CD14-positive monocyte (primary cell): Measurements from ENCODE around the gene NUFIP2. TPM values are rescaled to one million over a fixed set of nuclear protein-coding genes. Genes with fewer than 3 reads are reported as not detected.

Source experiments
- DNase-seq, 3 donors: peaks; one replicate each; pipeline ENCODE4 v3.0.0-alpha.2; 2011 to 2022
- H2AFZ ChIP-seq: 2 replicates; pipeline ENCODE4 v1.6.0; 2012; ENCODE audit warnings: mild to moderate bottlenecking, low read depth, low read length, inconsistent platforms; ENCODE audit not compliant: insufficient read depth, poor library complexity, severe bottlenecking
- H3K27ac ChIP-seq, 2 donors: 1 replicate in 1 of 2; 2 replicates in 1 of 2; pipeline ENCODE4 v1.5.1; 2012 to 2013; ENCODE audit warnings: low read length in 2 of 2, control low read depth in 1 of 2, inconsistent platforms in 1 of 2, low read depth in 1 of 2, mild to moderate bottlenecking in 1 of 2
- H3K27me3 ChIP-seq, 2 donors: one replicate each; pipeline versions ENCODE4 v1.6.0 to v1.6.1; 2011 to 2013; ENCODE audit warnings: low read length in 2 of 2; ENCODE audit not compliant: control insufficient read depth in 2 of 2, insufficient read depth in 2 of 2
- H3K36me3 ChIP-seq, 2 donors: replicated peaks in 1 of 2; 1 replicate in 1 of 2; 2 replicates in 1 of 2; pipeline versions ENCODE4 v1.5.1 to v1.6.1; 2012 to 2013; ENCODE audit warnings: low read length in 2 of 2, control low read depth in 1 of 2, inconsistent platforms in 1 of 2, mild to moderate bottlenecking in 1 of 2; ENCODE audit not compliant: insufficient read depth in 2 of 2, control insufficient read depth in 1 of 2
- H3K4me1 ChIP-seq, 2 donors: 1 replicate in 1 of 2; 2 replicates in 1 of 2; pipeline versions ENCODE4 v1.5.1 to v1.6.1; 2012 to 2013; ENCODE audit warnings: low read length in 2 of 2, control low read depth in 1 of 2, inconsistent platforms in 1 of 2, mild to moderate bottlenecking in 1 of 2, moderate library complexity in 1 of 2; ENCODE audit not compliant: insufficient read depth in 2 of 2, control insufficient read depth in 1 of 2
- H3K4me2 ChIP-seq: replicated peaks from 2 replicates; pipeline ENCODE3; 2012; ENCODE audit warnings: low read length, moderate library complexity, mild to moderate bottlenecking; ENCODE audit not compliant: poor library complexity, severe bottlenecking; ENCODE audit errors: extremely low read depth
- H3K4me3 ChIP-seq, 3 experiments: fragments of 200-600 bp in 1 of 3; sonication (generic) in 1 of 3; replicated peaks in 1 of 3; 1 replicate in 2 of 3; 2 replicates in 1 of 3; pipeline ENCODE4 v1.5.1; 2011 to 2013; ENCODE audit warnings: low read length in 3 of 3, mild to moderate bottlenecking in 3 of 3, control low read depth in 2 of 3, low read depth in 2 of 3, inconsistent platforms in 1 of 3, moderate library complexity in 1 of 3
- H3K79me2 ChIP-seq: 2 replicates; pipeline ENCODE4 v1.6.0; 2012; ENCODE audit warnings: mild to moderate bottlenecking, control low read depth, inconsistent platforms, low read length, moderate library complexity; ENCODE audit not compliant: insufficient read depth
- H3K9ac ChIP-seq: 2 replicates; pipeline ENCODE4 v1.6.0; 2017; ENCODE audit warnings: low read length, mild to moderate bottlenecking; ENCODE audit not compliant: insufficient read depth, poor library complexity, severe bottlenecking
- H3K9me3 ChIP-seq, 2 donors: replicated peaks in 1 of 2; 1 replicate in 1 of 2; 2 replicates in 1 of 2; pipeline versions ENCODE4 v1.5.1 to v1.6.1; 2012 to 2013; ENCODE audit warnings: low read length in 2 of 2, control low read depth in 1 of 2; ENCODE audit not compliant: control insufficient read depth in 1 of 2, insufficient read depth in 1 of 2
- H4K20me1 ChIP-seq: 2 replicates; pipeline ENCODE4 v1.6.0; 2012; ENCODE audit warnings: mild to moderate bottlenecking, low read length, control low read depth, moderate library complexity; ENCODE audit not compliant: insufficient read depth
- H3K27ac Mint-ChIP-seq, 7 donors: one replicate each; pipeline ENCODE4 v1.8.0; 2020; ENCODE audit warnings: mild to moderate bottlenecking in 7 of 7, mixed read lengths in 7 of 7, moderate library complexity in 6 of 7, inconsistent platforms in 2 of 7
- H3K27me3 Mint-ChIP-seq, 3 donors: one replicate each; pipeline ENCODE4 v1.8.0; 2021 to 2022; ENCODE audit warnings: low read depth in 3 of 3, mild to moderate bottlenecking in 3 of 3, mixed read lengths in 3 of 3, moderate library complexity in 3 of 3, inconsistent platforms in 1 of 3
- H3K36me3 Mint-ChIP-seq, 2 donors: one replicate each; pipeline ENCODE4 v1.8.0; 2020; ENCODE audit warnings: mixed read lengths in 2 of 2, inconsistent platforms in 1 of 2, mild to moderate bottlenecking in 1 of 2
- H3K4me1 Mint-ChIP-seq: one replicate; pipeline ENCODE4 v1.8.0; 2020; ENCODE audit warnings: mild to moderate bottlenecking, mixed read lengths
- H3K4me3 Mint-ChIP-seq, 2 donors: one replicate each; pipeline ENCODE4 v1.8.0; 2020; ENCODE audit warnings: mild to moderate bottlenecking in 2 of 2, mixed read lengths in 2 of 2, moderate library complexity in 1 of 2
- H3K9me3 Mint-ChIP-seq, 7 donors: one replicate each; pipeline ENCODE4 v1.8.0; 2020 to 2022; ENCODE audit warnings: mixed read lengths in 7 of 7, mild to moderate bottlenecking in 6 of 7, moderate library complexity in 6 of 7, inconsistent platforms in 2 of 7
- CTCF ChIP-seq: fragments of 200-600 bp; IDR thresholded peaks from one replicate; pipeline ENCODE4 v1.8.0; 2022; ENCODE audit warnings: antibody characterized with exemption, mild to moderate bottlenecking
- WGBS: methylation state at CpG from one replicate; pipeline ENCODE4 v1.1.5; 2013; ENCODE audit warnings: missing lambda C conversion rate; ENCODE audit not compliant: insufficient coverage; 5-methylcytosine and 5-hydroxymethylcytosine counted together
- intact Hi-C, 2 donors: fragments of 100-400 bp; cut with micrococcal nuclease; formaldehyde crosslinking; loops; one replicate each; pipeline versions ENCODE4 v1.15.0 to v1.15.1; 2023
- polyA plus RNA-seq, 3 donors: library from polyadenylated mRNA; depleted of rRNA in 1 of 3; unstranded in 2 of 3; stranded (reverse) in 1 of 3; fragments of 300-500 nt in 2 of 3; fragments of >200 nt in 1 of 3; fragmentation: Illumina TruSeq in 2 of 3; gene quantifications; 1 replicate in 2 of 3; 2 replicates in 1 of 3; pipeline ENCODE4 v1.2.3, GENCODE V29; 2012 to 2021

The NUFIP2 gene
- polyA plus RNA-seq, 3 donors, result 8.7 to 25.1 (median 13.7) TPM

DNA sequence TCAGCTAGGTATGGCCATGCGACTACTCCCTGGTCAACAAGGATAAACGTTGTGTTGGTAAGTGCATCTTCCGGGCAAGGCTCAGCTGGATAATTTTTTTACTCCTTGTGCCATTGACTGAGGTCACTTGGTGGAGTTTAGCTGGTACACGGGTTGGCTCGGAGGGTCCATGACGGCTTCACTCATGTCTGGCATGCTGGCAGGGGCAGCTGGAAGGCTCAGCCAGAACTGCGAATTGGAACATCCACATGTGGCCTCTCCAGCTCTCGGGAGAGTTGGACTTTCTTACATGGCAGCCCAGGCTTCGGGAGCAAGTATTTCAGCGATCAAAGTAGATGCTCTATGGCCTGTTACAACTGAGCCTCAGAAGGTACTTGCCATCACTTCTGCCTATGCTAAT, 78.8 kb downstream of the NUFIP2 start:
- H4K20me1 ChIP-seq, result no peaks in the 10 kb centered on the region
- no peak overlapping the region for H2AFZ ChIP-seq
- TF ChIP-seq CTCF, result no peak
- no peak overlapping the region for H3K4me3 ChIP-seq
- no peaks in the 10 kb centered on the region for H3K9me3 Mint-ChIP-seq
- H3K27me3 ChIP-seq, result no peaks in the 10 kb centered on the region
- H3K27ac Mint-ChIP-seq, result peak overlapping the region in 3 of 7 donors; percentile 15 to 40 (median 37)
- peaks cover 51% of the 10 kb centered on the region for H3K4me1 Mint-ChIP-seq
- H3K9me3 ChIP-seq, result no peaks in the 10 kb centered on the region
- H3K27ac ChIP-seq, result no peak overlapping the region
- no peaks in the 10 kb centered on the region for H3K79me2 ChIP-seq
- no peak overlapping the region for H3K4me2 ChIP-seq
- no peak overlapping the region for H3K4me3 Mint-ChIP-seq
- no peaks in the 10 kb centered on the region for H3K36me3 Mint-ChIP-seq
- H3K9ac ChIP-seq, result no peak overlapping the region
- peaks cover 36 to 38% of the 10 kb centered on the region in 2 donors for H3K4me1 ChIP-seq
- H3K27me3 Mint-ChIP-seq, result peaks cover 0 to 1% (median 0%) of the 10 kb centered on the region in 3 donors
- no peaks in the 10 kb centered on the region for H3K36me3 ChIP-seq
- no peak for DNase-seq
- 97% methylated on average over 9 of the region's 10 CpGs for WGBS
- intact Hi-C loops, result loop anchor here (5.0 kb wide), 1 partner anchor 68 kb away; no protein-coding TSS in a partner anchor

DNA sequence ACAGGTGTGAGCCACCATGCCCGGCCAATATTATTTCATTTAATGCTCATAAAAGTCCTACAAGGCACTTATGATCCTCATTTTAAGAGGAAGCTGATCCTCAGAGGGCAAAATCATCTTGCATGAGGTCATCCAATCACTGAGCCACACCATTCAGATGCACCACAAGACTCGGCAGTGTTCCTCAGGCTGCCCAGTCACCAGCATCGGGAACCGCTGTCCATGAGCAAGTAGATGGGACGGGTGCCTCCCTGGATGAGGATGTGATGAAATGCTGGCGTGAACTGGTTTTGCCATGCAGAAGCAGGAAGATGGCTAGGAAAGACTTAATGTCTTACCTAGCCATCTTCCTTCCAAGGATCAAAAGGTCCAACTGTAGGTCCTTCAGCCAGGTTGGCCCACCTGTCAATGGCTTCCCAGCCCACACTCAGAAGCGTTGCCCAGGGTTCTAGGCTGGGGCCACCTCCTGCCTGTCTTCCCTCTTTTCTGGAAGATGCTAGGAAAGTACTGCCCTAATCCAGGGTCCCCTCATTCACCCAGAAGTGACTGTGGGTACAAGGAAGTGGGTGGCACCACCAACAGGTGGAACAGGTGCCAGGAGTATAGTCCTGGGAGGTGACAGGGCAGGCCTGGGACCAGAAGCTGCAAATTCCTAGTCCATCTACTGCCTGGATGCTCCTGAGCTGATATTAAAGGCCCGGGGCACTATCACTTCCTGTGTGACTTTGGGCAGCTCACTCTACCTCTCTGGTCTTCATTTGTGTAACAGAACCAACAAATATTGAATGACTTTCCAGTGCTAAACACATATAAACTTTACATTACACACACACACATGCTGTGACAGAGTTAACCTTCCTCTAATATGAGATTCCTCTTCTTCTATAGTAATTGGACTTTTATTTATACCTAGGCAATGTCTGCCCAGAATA, 79.5 kb downstream of the NUFIP2 start:
- Histone ChIP-seq H3K4me2 (no peak overlapping the region), H3K27ac (peak overlapping the region; percentile 1 to 46), H4K20me1 (no peaks in the 10 kb centered on the region), H2AFZ (no peak overlapping the region), H3K4me3 (no peak overlapping the region), H3K79me2 (no peaks in the 10 kb centered on the region), H3K4me1 (peaks cover 34 to 37% of the 10 kb centered on the region in 2 donors), H3K9ac (no peak overlapping the region), H3K36me3 (no peaks in the 10 kb centered on the region), H3K27me3 (no peaks in the 10 kb centered on the region), H3K9me3 (no peaks in the 10 kb centered on the region)
- no peaks in the 10 kb centered on the region for H3K36me3 Mint-ChIP-seq
- intact Hi-C loops, result loop anchor here (5.0 kb wide), 1 partner anchor 67 kb away; no protein-coding TSS in a partner anchor
- peak; percentile 76 to 95 (median 83) for DNase-seq
- peaks cover 0 to 1% (median 0%) of the 10 kb centered on the region in 3 donors for H3K27me3 Mint-ChIP-seq
- H3K9me3 Mint-ChIP-seq, result no peaks in the 10 kb centered on the region
- peak overlapping the region in 1 of 2 donors; percentile 56 for H3K4me3 Mint-ChIP-seq
- no peak for TF ChIP-seq CTCF
- peak overlapping the region; percentile 31 to 89 (median 73) for H3K27ac Mint-ChIP-seq
- peaks cover 48% of the 10 kb centered on the region for H3K4me1 Mint-ChIP-seq
- 100% methylated on average over 2 of the region's 8 CpGs for WGBS
